ENCODE data around the gene DAP.
A peak's percentile ranks its signal among the peaks of the same experiment; 100 is the strongest.

The DAP gene

GRCh38 chr5:10707198-10708142 lies 53.6 kb downstream of the DAP start:
- Histone ChIP-seq H3K9me3 (no peaks in the 10 kb centered on the region), H3K4me3 (no peak overlapping the region), H3K4me1 (peaks cover 0 to 35% (median 14%) of the 10 kb centered on the region in 4 donors), H3K27ac (no peak overlapping the region), H3K27me3 (no peaks in the 10 kb centered on the region), H3K36me3 (peaks cover 0 to 4% (median 0%) of the 10 kb centered on the region in 3 donors)
- no peak for TF ChIP-seq CTCF (IDR thresholded peaks at IDR 0.05)
- intact Hi-C loops (cut with DNase I; ENCODE audit: low total_unique reads), result no loop called here
- no peak for DNase-seq

GRCh38 chr5:10706326-10706725 lies 54.7 kb downstream of the DAP start:
- Histone ChIP-seq H3K27ac (no peak overlapping the region), H3K9me3 (no peaks in the 10 kb centered on the region), H3K4me1 (peaks cover 0 to 46% (median 22%) of the 10 kb centered on the region in 4 donors), H3K36me3 (peaks cover 0 to 4% (median 0%) of the 10 kb centered on the region in 3 donors), H3K27me3 (no peaks in the 10 kb centered on the region), H3K4me3 (no peak overlapping the region)
- DNase-seq, result no peak
- intact Hi-C loops (cut with DNase I; ENCODE audit: low total_unique reads), result no loop called here
- no peak for TF ChIP-seq CTCF (IDR thresholded peaks at IDR 0.05)

- no peaks in the 10 kb centered on the region for H3K36me3 ChIP-seq
- H3K4me1 ChIP-seq, result peaks cover 0 to 51% (median 22%) of the 10 kb centered on the region in 4 donors
- no peak for TF ChIP-seq CTCF (IDR thresholded peaks at IDR 0.05)
- no peaks in the 10 kb centered on the region for H3K27me3 ChIP-seq
- H3K4me3 ChIP-seq, result no peak overlapping the region
- H3K27ac ChIP-seq, result no peak overlapping the region
- H3K9me3 ChIP-seq, result no peaks in the 10 kb centered on the region
- no peak for DNase-seq
- intact Hi-C loops (cut with DNase I; ENCODE audit: low total_unique reads), result no loop called here
Measured at GRCh38 chr5:10705747-10706146, 55.3 kb downstream of the DAP start.

DNA sequence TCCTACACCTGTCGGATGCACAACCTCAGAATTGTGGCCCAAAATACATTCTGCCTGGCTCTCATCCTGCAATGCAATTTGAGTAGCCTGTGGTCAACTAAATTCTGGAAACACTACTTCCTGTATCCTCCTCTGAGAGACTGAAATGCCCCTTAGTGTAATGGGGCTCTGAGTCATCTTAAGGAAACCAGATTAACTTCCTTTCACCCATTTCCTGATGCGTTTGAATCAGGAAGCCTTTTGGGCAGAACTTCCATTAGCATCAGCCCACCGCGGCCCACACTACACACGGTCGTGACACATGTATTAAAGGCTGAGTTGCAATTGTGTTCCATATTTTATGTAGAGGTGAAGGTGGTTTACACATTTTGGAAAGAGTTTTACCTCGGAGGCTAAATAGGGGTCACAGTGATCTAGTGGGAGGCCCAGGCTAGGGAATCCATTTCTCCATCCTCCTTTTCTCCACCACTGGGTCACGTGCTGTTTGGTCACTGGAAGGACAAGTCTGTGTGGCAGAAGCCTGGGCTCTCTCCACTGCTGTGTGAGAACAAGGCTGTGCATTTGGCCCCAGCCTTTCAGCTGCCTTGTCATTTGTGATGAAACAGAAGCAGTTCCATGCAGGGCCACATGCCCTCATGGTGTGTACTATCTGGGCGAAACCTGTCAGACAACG lies 55.9 kb downstream of the DAP start:
- no peaks in the 10 kb centered on the region for H3K36me3 ChIP-seq
- TF ChIP-seq CTCF (IDR thresholded peaks at IDR 0.05), result no peak
- intact Hi-C loops (cut with DNase I; ENCODE audit: low total_unique reads), result no loop called here

DNA sequence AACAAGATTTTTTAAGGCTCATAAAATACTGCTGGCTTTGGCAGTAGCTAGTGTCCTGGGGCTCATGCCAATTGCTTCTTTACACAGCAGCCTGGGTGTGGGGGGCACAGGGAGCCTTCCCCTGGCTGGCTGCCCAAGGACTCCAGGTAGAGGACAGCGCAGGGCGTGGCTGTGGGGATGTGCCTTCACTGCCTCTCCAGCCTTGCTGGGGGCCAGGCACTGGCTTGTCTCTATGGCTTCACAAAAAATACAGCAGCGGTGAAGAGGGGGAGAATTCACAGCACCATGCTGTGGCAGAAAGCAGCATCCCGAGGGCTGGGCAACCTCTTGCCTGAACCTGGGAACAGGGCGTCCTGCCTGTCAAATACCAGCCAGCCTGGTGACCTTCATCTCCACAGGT lies 57.4 kb downstream of the DAP start:
- H3K9me3 ChIP-seq, result no peaks in the 10 kb centered on the region
- peak overlapping the region in 1 of 2 donors; percentile 35 for H3K27ac ChIP-seq
- no peak for TF ChIP-seq CTCF (IDR thresholded peaks at IDR 0.05)
- intact Hi-C loops (cut with DNase I; ENCODE audit: low total_unique reads), result no loop called here
- DNase-seq, result no peak
- H3K4me3 ChIP-seq, result no peak overlapping the region
- peaks cover 0 to 43% (median 22%) of the 10 kb centered on the region in 4 donors for H3K4me1 ChIP-seq
- H3K36me3 ChIP-seq, result no peaks in the 10 kb centered on the region
- H3K27me3 ChIP-seq, result no peaks in the 10 kb centered on the region

More for the DNA sequence above, 55.9 kb downstream of the DAP start:
- Histone ChIP-seq H3K4me1 (peaks cover 0 to 45% (median 22%) of the 10 kb centered on the region in 4 donors), H3K4me3 (no peak overlapping the region), H3K27ac (no peak overlapping the region), H3K27me3 (no peaks in the 10 kb centered on the region), H3K9me3 (no peaks in the 10 kb centered on the region)
- no peak for DNase-seq

Data from tibial artery (tissue), 4 donors.